HG02759 (cell line): ENCODE data around the gene CDC7.
"Not testable (repeated sequence)": the region's sequence is repeated elsewhere in the genome, so short reads cannot be mapped to it uniquely, and the experiment has no call there.

Source experiments
- ATAC-seq: cut with Tn5 transposase; IDR thresholded peaks from one replicate; pipeline ENCODE4 v1.9.1; 2021; ENCODE audit warnings: mild to moderate bottlenecking, moderate library complexity; ENCODE audit not compliant: unreplicated experiment

CDC7 gene

DNA sequence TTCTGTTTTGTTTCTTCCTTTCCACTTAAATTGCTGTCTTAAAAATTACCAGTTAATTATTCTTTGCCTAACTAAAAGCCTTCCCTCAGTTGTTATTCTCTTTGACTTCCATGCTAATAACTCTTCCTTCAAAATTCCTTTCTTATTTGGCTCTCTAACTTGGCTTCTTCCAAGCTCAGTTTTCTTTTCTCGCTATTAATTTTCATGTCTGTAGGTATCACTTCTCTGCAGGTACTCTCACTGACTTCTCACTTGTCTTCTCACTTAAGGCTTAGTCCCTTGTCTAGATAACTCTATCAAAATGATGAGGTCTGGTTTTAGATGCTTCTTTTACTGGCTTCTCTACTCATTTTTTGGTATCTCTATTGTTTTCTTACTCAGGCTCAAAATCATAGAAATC lies 10.1 kb downstream of the CDC7 start:
- ATAC-seq = no peak

DNA sequence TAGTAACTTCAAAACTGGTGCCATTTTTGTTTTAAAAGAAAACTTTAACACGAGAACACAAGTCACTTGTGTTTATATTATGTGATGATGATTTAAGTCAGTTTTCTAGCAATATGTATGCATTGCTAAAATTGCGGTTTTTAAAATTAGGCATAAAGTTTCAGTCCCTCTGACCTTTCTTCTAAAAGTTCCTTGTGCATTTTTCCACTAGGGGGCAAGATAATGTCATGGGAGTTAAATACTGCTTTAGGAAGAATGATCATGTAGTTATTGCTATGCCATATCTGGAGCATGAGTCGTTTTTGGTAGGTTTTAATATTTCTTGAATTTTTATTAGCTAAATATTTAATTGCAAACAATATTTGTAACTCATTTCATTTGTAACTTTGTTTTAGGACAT lies 10.7 kb downstream of the CDC7 start:
- ATAC-seq = no peak

DNA sequence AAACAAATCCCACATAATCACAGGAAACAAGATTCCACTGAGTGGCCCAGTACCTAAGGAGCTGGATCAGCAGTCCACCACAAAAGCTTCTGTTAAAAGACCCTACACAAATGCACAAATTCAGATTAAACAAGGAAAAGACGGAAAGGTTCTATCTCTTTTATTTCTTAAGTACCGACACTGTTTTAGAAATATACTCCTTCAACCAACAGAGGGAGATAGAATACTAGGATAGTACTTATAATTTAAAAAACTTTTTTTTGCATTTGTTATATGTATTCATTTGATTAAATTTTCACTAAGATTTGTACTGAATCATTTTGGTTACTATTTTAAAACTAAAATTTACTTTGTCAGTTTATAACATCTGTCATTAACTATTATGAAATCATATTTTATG lies 12.5 kb downstream of the CDC7 start:
- ATAC-seq = no peak

DNA sequence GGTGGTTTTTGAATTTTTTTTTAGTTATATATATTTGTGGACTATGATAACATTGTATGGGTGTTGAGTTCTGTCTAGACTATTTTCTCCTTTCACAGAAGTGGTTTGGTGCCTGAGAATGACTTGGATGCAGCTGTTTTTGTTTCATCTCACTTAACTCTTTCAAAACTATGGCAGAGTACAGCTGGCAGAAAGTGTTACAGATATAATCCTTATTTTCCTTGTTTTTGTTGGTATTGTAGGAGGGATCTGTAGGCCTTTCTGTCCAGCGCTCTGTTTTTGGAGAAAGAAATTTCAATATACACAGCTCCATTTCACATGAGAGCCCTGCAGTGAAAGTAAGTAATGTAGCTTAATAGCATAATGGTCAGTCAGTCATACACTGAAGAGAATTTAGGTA lies 13.1 kb downstream of the CDC7 start:
- no peak for ATAC-seq

DNA sequence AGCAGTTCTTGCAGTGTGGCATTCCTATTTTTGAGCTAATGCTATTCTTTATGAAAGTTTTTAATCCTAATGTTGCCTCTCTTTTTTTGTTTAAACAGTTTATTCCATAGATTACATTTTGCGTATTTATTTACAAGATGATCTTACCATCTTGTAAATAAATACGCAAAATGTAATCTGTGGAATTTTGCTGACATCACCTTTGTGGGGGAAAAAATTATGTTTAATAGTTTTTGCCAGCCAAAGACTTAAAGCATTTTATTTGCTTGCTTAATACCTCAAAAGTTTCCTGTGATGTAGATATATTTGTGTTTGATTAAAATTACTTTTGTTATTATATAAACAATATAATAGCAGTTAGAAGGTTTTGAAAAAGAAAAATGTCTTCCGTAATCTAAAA lies 15.3 kb downstream of the CDC7 start:
- no peak for ATAC-seq

DNA sequence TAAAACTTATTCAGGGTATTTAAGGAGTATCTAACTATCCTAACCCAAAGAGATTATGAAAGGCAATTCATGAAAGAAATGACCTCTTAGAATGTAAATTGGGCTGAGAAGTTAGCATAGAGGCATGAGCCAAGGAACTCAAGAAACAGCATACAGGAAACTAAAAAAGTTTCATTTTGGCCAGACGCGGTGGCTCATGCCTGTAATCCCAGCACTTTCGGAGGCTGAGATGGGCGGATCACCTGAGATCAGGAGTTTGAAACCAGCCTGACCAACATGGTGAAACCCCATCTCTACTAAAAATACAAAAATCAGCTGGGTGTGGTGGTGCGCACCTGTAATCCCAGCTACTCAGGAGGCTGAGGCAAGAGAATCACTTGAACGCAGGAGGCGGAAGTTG lies 16.0 kb downstream of the CDC7 start:
- not testable (repeated sequence) for ATAC-seq

DNA sequence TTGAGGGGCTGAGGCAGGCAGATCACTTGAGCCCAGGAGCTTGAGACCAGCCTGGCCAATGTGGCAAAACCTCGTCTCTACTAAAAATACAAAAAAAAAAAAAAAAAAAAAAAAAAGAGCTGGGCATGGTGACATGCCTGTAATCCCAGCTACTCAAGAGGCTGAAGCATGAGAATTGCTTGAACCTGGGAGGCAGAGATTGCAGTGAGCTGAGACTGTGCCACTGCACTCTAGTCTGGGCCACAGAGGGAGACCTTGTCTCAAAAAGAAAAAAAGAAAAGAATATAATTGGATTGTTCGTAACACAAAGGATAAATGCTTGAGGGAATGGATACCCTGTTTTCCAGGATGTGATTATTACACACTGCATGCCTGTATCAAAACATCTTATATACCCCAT lies 18.5 kb downstream of the CDC7 start:
- not testable (repeated sequence) for ATAC-seq

DNA sequence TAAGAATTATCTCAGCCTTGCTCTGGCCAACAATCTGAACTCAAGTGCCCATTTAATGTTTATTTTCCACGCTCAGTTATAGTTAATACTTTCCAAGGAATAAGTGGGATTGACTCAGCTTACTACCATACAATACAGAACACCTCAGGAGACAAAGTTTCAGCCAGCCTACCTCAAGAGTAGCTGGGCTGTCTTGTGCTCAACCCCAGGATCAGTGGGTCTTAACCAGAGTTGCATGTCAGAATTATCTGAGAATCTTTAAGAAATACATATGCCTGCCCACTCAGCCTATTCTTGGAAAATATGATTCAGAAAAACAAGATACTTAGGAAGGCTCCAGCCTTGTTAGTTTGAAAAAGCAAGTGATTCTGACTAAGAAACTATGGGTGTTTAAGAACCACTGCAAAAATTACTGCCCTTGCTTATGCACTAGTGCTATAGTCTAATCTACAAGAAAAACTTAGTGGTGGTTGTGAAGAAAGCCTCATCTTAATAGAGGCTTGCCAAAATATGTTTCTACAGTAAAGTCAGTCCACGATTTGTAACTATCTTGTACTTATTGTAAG lies 20.4 kb downstream of the CDC7 start:
- no peak for ATAC-seq

DNA sequence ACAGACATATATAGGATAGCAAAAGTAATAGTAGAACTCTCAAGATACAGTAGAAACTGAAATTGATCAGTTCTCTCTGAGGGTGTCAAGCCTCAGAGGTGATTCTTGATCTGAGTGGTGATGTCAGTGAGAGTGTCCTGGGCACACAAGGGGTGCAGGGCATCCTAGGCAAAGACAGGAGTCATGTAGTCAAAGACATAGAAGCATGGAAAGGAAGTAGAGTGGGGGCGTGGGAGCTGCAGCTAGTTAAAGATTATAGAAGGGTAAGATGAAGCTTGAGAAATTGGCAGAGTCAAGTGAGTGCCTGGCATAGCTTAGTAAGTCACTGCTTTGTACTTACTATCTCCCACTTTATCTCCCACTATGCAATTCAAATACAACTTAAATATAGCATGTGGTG lies 22.8 kb downstream of the CDC7 start:
- peak; percentile 97 for ATAC-seq

DNA sequence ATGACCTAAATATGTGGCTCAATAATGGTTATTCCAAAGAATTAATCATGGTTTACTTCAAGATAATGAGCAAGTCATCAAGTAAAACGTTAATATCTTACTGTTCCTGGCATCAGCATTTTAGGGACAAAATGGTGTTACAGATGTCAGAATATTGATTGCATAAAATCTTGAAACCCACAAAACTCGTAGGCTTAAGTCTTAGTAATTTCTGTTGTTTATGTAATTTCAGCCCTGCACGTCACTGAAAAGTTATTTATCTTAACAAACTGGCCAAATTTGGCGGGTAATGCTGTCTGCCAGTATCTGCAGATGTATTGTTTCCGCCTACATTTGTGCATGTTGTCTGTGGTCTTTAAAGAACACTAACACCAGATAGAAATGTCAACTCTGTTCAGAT lies 25.8 kb downstream of the CDC7 start:
- ATAC-seq = no peak

DNA sequence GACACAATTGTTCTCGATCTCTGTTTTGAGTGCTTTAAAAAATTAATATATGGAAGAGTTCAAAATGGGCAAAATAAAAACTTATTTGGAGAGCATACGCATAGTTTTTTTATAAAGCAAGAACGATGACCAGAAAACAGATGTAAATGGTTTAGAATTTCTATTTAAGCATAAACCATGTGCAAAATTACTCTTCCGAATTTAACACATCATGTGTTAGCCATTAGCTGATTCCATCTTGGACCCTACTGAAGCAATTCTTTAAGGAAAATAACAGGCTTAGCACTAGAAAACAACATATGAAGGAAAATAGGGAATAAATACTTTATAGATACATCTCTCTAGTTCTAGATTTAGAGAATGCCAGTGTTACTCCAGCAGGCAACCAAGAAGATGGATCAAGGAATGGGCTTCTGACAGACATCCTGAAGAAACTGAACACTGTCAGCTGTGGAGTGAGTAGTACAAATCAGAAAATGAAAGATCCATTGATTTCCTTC lies 26.7 kb downstream of the CDC7 start:
- no peak for ATAC-seq

DNA sequence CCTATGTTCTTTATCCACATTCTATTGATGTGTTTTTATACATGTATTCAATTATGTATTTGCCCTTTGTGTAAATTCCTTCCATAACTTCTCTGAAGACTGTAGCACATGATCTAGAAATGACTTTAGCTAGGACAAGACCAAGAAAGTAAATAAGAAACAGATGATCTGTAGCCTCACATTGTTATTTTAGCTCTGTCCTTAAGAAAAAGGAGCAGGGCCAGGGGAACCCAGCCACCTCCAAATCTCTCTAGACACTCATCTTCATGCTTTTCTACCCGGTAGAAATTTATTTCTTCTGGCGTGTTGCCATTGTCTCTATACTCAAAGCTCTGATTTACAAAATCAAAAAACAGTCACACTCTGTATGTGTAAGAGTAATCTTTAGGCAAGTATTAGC lies 27.1 kb downstream of the CDC7 start:
- ATAC-seq = no peak

DNA sequence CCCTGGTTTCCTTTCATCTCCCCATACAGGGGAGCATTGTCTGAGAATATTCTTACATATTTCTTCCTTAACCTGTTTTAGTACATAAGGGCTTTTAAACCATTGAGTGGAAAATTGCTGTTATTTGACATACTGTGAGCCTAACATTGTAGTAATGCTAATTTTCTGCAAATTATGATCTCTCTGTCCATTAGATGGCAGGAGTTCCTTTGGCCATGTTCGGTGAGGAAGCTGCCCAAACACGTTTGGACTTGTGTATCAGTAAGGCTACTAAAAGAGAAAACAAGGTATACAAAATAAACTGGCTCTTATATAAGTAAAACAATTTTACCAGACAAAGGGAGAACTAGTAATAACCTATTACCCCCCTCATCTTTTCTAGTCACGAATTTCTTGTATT lies 29.2 kb downstream of the CDC7 start:
- no peak for ATAC-seq

DNA sequence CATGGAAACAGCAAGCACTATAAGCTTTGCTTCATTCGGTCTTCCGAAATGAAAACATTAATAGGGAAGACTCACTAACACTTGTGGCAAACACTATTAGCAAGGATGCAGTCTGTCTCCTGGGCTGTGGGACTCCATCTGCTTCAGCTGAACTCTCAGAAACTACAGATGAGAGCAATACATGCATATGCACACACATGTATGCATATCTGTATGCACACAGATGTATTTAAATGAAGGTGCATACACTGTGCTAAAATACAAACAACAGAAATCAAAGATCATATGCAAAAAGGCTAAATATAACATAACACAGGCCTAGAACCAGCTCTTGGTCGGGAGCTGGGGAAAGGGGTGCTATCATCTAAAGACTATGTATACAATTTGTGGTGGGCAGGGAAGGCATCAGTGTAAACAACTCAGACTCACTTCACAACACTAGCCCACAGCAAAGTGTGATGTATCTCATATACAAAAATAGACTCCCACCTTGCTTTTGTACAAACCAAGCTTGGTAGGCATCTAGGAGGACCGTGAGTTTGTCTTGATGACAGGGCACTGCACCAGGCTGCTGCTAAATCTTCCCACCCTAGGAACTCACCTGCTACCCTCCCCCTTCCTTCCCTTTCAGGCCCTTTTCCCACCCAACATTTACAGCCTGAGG lies 32.8 kb downstream of the CDC7 start:
- ATAC-seq = no peak

DNA sequence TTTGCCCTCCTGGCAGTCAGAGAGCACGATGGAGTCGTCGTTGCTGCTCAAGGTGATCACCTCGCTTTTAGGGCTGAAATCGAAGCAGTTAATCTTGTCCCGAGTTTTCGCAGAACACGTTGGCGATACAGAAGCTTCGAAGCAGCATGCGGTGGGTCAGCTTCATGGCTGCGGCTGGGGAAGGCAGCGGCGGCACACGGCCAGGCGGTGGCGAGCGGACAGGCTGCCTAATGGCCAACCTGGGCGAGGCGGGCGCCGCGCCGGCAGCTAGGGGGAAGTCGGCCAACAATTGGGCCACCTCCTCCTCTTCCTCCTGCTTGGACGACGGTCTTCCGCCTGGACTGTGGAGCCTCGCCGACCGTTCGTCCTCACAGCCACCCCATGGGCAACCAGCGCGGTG lies 34.8 kb downstream of the CDC7 start:
- ATAC-seq = no peak

DNA sequence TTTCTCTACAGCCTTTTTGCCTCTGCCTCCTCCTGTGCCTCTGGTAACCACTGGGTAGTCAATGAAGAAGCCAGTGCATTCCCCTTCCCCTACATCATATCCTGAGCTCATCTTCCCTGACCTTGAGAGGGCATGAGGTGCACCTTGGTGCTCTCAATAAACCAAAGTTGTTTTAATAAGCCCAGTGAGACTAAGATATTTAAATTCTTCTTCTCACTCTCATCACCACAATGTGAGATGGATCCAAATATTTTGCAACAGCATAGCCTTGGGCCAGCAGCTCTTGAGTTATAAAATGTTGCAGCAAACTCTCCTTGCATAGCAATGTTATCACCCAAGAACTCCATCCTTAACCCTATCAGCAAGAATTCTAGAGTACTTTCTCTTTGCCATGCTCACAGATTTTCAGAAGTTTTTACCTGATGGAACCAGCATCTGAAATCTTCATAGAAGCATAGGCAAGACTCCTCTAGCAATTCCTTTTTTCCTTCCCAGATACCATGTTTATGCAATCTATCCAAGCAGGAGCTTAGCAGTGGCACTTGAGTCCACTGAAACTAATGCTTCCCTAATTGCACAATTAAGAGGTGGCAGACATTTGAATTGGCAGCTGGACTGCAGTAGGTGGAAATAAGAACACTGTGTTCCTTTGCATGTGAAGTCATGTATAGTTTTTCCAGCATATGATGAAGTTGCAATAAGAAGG lies 36.8 kb downstream of the CDC7 start:
- no peak for ATAC-seq

DNA sequence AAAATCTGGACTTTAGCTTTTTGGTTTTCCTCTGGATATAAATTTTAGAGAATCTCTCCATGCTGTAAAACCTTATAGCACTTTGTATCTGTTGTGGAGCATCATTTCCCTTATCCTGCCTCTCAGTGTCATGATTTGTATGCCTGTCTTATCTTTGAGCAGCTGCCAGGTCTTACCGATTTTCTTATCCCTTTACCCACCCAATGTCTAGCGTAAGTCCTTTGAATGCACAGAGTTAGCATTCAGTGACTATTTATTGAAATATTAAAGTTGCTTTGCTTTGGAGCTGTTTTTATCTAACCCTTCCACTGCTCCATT lies 37.3 kb downstream of the CDC7 start:
- no peak for ATAC-seq

DNA sequence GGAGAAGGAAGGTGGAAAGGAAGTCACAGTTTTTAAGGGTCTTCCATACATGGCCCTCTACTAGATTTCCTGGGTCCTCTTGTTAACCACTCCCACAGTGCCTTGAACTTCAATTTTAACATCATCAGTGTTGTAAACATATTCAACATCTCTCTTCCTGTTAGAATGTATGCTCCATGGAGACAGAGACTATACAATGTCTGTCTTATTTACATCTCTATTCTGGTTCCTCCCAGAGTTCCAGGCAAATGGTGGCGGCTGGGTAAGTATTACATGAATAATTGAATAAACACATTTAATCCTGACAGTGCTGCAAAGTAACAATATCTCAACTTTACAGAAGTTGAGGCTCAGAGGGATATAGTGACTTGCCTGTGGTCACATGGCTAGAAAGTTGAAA lies 40.3 kb downstream of the CDC7 start:
- ATAC-seq = no peak

DNA sequence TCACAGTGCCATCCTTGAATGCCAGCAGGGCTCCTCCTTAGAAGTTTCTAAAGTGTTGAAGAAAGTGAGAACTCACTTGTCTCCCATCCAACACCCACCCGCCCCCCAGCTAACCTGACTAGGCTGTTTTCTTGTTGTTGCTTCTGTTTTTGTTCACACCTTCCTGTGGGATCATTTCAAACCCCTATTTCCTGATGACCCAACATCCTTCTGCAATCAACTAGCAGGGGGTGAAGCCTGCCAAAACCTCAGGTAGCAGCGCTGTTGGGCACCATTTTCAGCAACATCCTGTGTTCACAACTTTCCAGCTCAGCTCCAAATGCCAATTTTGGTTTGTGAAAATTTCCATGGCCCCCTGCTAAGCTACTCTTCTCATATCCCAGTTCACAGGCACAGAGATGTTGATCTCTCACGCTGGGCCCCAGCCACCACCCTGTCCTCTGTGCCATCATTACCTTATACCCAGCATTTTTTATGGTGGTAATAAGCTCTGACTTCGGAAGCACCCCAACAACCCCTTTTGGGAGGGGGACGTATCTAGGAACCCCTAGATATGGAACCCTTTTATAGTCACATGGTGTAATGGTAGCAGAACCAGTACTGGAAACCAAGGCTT lies 41.4 kb downstream of the CDC7 start:
- no peak for ATAC-seq

DNA sequence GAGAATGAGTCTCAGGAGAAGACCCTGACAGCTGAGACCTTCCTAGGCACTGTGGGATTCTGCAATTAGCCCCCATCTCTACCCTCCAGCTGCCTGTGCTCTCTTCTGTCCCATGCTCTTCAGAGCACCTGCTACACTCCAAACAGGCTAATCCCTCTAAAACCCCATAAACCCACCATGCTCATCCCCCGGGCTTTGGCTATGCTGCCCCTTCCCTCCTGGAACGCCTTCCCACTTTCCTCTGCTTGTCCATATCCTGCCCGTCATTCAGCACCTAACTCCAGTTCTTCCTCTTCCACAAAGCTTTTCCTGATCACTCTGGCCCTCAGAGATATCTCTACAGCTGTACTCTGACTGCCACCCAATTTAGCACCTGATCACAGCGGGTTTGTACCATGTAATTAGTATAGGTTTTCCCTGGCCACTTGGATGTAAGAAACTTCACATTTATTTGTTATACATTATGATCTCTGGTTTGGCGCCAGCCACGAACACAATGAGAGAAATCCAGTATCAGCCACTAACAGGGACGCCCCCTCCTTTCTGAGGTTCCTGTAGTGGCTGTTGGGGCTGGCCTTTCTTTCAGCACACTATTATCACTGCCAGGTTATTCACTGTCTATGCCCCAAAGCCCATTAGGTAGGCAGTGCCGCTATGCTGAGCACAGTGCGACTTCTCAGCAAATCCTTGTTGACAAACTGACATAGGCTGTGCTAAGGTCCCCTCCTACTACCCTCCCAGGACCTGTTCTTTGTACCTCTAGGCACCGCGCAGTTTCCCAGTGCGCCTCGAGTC lies 45.1 kb downstream of the CDC7 start:
- no peak for ATAC-seq

DNA sequence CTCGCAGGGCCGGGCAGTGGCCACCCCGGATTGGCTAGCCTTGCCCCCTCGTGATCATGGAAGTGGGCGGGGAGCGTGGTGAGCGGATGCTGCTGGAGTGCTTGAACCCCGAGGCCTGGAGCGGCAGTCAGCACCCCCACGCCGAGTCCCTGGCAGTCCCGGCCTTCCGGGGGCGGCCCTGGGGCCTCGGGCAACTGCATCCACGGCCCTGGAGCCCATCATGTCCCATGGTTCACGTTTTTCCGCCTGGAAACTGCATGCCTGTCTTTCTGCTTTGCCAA lies 45.6 kb downstream of the CDC7 start:
- no peak for ATAC-seq

DNA sequence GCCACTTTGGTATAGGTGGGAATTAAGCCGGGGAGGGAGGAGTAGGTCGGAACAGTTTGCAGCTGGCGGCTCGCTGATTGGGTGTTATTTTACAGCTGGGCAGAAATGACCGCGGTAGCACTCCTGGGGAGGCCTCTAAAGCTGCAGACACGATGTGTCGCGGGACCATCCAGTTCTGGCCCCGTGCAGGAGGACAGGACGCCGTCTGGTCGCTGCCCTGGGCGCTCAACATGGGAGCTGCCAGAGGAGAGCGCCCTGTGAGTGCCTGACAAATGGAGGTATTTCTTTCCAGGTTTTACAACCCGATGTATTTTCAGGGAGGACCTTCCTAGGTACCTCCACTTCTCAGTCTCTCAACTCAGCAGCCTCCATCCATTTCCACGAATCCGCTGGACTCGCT lies 46.2 kb downstream of the CDC7 start:
- ATAC-seq = no peak
